Keratinocyte (primary cell): ENCODE results near the gene PEPD. TPM values are rescaled to one million over a fixed set of nuclear protein-coding genes. Genes with fewer than 3 reads are reported as not detected.

Experiments
- DNase-seq: peaks from one replicate; pipeline ENCODE4 v3.0.0-alpha.2; 2011; ENCODE audit warnings: low read depth, missing footprints, low spot score
- FAIRE-seq: peaks from 2 replicates; lab custom pipeline; 2011; peaks lifted over from hg19 to GRCh38; lab: Jason Lieb, UNC
- H2AFZ ChIP-seq: 2 replicates; pipeline ENCODE4 v1.6.0; 2012; ENCODE audit warnings: low read length, control low read depth, inconsistent platforms; ENCODE audit not compliant: control insufficient read depth
- H3K27ac ChIP-seq: 2 replicates; pipeline ENCODE4 v1.5.1; 2011; ENCODE audit warnings: low read length; ENCODE audit not compliant: control insufficient read depth, insufficient read depth
- H3K27me3 ChIP-seq: 3 replicates; pipeline ENCODE4 v1.6.0; 2011; ENCODE audit warnings: low read length; ENCODE audit not compliant: control insufficient read depth, insufficient read depth; ENCODE audit errors: extremely low read depth
- H3K36me3 ChIP-seq, 2 experiments: 2 replicates in 1 of 2; 3 replicates in 1 of 2; pipeline ENCODE4 v1.5.1; 2011; ENCODE audit warnings: low read length in 2 of 2, mild to moderate bottlenecking in 1 of 2; ENCODE audit not compliant: control insufficient read depth in 2 of 2, insufficient read depth in 2 of 2; ENCODE audit errors: extremely low read depth in 1 of 2
- H3K4me1 ChIP-seq: 3 replicates; pipeline ENCODE4 v1.5.1; 2011; ENCODE audit warnings: low read length; ENCODE audit not compliant: control insufficient read depth, insufficient read depth; ENCODE audit errors: extremely low read depth
- H3K4me2 ChIP-seq: 3 replicates; pipeline ENCODE4 v1.6.0; 2011; ENCODE audit warnings: low read depth, low read length; ENCODE audit not compliant: control insufficient read depth, insufficient read depth; ENCODE audit errors: extremely low read depth
- H3K4me3 ChIP-seq, 3 experiments: fragments of 200-600 bp in 1 of 3; sonication (generic) in 1 of 3; 2 replicates in 2 of 3; 3 replicates in 1 of 3; pipeline ENCODE4 v1.5.1; 2011 to 2016; ENCODE audit warnings: low read length in 3 of 3, mild to moderate bottlenecking in 3 of 3, control low read depth in 2 of 3, inconsistent platforms in 1 of 3, low read depth in 1 of 3, mixed read lengths in 1 of 3, mixed run types in 1 of 3, moderate library complexity in 1 of 3; ENCODE audit not compliant: control insufficient read depth in 2 of 3, insufficient read depth in 2 of 3; ENCODE audit errors: extremely low read depth in 1 of 3
- H3K79me2 ChIP-seq: 2 replicates; pipeline ENCODE4 v1.6.0; 2012; ENCODE audit warnings: low read length; ENCODE audit not compliant: control insufficient read depth, insufficient read depth
- H3K9ac ChIP-seq: 3 replicates; pipeline ENCODE4 v1.6.0; 2011; ENCODE audit warnings: low read length; ENCODE audit not compliant: control insufficient read depth, insufficient read depth; ENCODE audit errors: extremely low read depth
- H3K9me1 ChIP-seq: 3 replicates; pipeline ENCODE4 v1.6.0; 2011; ENCODE audit warnings: low read length; ENCODE audit not compliant: control insufficient read depth, insufficient read depth; ENCODE audit errors: extremely low read depth
- H3K9me3 ChIP-seq: 2 replicates; pipeline ENCODE4 v1.5.1; 2012; ENCODE audit warnings: low read depth, low read length; ENCODE audit not compliant: control insufficient read depth
- H4K20me1 ChIP-seq: 3 replicates; pipeline ENCODE4 v1.6.0; 2011; ENCODE audit warnings: low read length; ENCODE audit not compliant: control insufficient read depth, insufficient read depth; ENCODE audit errors: extremely low read depth
- CTCF ChIP-seq, 3 experiments: IDR thresholded peaks in 1 of 3; conservative IDR thresholded peaks in 1 of 3; optimal IDR thresholded peaks in 1 of 3; 2 replicates in 2 of 3; 3 replicates in 1 of 3; pipeline versions ENCODE3 to v1.5.1; 2011; ENCODE audit warnings: low read length in 3 of 3, mild to moderate bottlenecking in 3 of 3, moderate library complexity in 2 of 3, control low read depth in 1 of 3, inconsistent platforms in 1 of 3; ENCODE audit not compliant: insufficient read depth in 2 of 3; ENCODE audit errors: extremely low read depth in 1 of 3
- EZH2 ChIP-seq: IDR thresholded peaks from one replicate; pipeline ENCODE4 v1.6.1; 2012; ENCODE audit warnings: inconsistent platforms, mild to moderate bottlenecking, low read length, moderate library complexity
- dilution Hi-C: fragments of 300-500 bp; cut with MboI; formaldehyde crosslinking; loops from one replicate; pipeline ENCODE4 v1.7.0; 2020; ENCODE audit warnings: low sequenced_read_pairs; ENCODE audit not compliant: extremely low pct_ligation_motif_present
- polyA plus RNA-seq, 5 experiments: library from polyadenylated mRNA; depleted of rRNA in 3 of 5; stranded (reverse) in 3 of 5; stranded (forward) in 1 of 5; unstranded in 1 of 5; fragments of >200 nt; gene quantifications; 1 replicate in 1 of 5; 2 replicates in 3 of 5; 3 replicates in 1 of 5; pipeline versions ENCODE4 v1.2.1 to v1.2.3, GENCODE V29; 2011 to 2012; ENCODE audit warnings: missing spikeins in 2 of 5, low read depth in 1 of 5, low replicate concordance in 1 of 5

The PEPD gene
- polyA plus RNA-seq, 1 donor (not counting 4 experiments of a cell fraction or from before 2014, with no cell fraction given) = 36.9 TPM

GRCh38 chr19:33434069-33434885 is 87.3 kb downstream of the PEPD start:
- DNase-seq (no peak), FAIRE-seq (no peak)
- Histone ChIP-seq H3K4me3 (no peak overlapping the region), H3K36me3 (peaks cover 0 to 4% of the 10 kb centered on the region in 2 experiments), H4K20me1 (no peaks in the 10 kb centered on the region), H3K4me1 (no peaks in the 10 kb centered on the region), H3K27ac (no peak overlapping the region), H2AFZ (no peak overlapping the region), H3K27me3 (peaks cover 11% of the 10 kb centered on the region), H3K79me2 (no peaks in the 10 kb centered on the region), H3K9ac (no peak overlapping the region), H3K4me2 (no peak overlapping the region), H3K9me1 (no peaks in the 10 kb centered on the region), H3K9me3 (no peaks in the 10 kb centered on the region)
- dilution Hi-C loops = no loop called here
- TF ChIP-seq EZH2 (no peak), CTCF (optimal IDR thresholded peaks at IDR 0.05 in 1 of 3, IDR thresholded peaks at IDR 0.05 in 1 of 3, conservative IDR thresholded peaks at IDR 0.05 in 1 of 3; ENCODE audit: extremely low read depth in 1 of 3, insufficient read depth in 2 of 3, low read length in 3 of 3) (no peak)

- DNase-seq = no peak
- no peak overlapping the region for H3K27ac ChIP-seq
- H3K79me2 ChIP-seq = no peaks in the 10 kb centered on the region
- peaks cover 0 to 4% of the 10 kb centered on the region in 2 experiments for H3K36me3 ChIP-seq
- dilution Hi-C loops = no loop called here
- H3K9me1 ChIP-seq = no peaks in the 10 kb centered on the region
- no peaks in the 10 kb centered on the region for H3K4me1 ChIP-seq
- no peaks in the 10 kb centered on the region for H3K9me3 ChIP-seq
- H3K4me2 ChIP-seq = no peak overlapping the region
- no peak overlapping the region for H2AFZ ChIP-seq
- no peak overlapping the region for H3K4me3 ChIP-seq
- FAIRE-seq = no peak
- H3K9ac ChIP-seq = no peak overlapping the region
- peaks cover 11% of the 10 kb centered on the region for H3K27me3 ChIP-seq
- H4K20me1 ChIP-seq = no peaks in the 10 kb centered on the region
- TF ChIP-seq CTCF (optimal IDR thresholded peaks at IDR 0.05 in 1 of 3, IDR thresholded peaks at IDR 0.05 in 1 of 3, conservative IDR thresholded peaks at IDR 0.05 in 1 of 3; ENCODE audit: extremely low read depth in 1 of 3, insufficient read depth in 2 of 3, low read length in 3 of 3) (no peak), EZH2 (no peak)
Measured at GRCh38 chr19:33432446-33433170, 89.0 kb downstream of the PEPD start.
